GM12874 (cell line): Measurements from ENCODE around the gene RNF123.

ENCODE experiments used
- CTCF ChIP-seq: IDR thresholded peaks from 2 replicates; pipeline ENCODE4 v1.5.1; 2011; ENCODE audit warnings: low read depth, mild to moderate bottlenecking, control low read depth, low read length, moderate library complexity; ENCODE audit not compliant: insufficient read depth

Gene RNF123

GRCh38 chr3:49759226-49759625, 69.9 kb downstream of the RNF123 start:
- no peak for TF ChIP-seq CTCF

DNA sequence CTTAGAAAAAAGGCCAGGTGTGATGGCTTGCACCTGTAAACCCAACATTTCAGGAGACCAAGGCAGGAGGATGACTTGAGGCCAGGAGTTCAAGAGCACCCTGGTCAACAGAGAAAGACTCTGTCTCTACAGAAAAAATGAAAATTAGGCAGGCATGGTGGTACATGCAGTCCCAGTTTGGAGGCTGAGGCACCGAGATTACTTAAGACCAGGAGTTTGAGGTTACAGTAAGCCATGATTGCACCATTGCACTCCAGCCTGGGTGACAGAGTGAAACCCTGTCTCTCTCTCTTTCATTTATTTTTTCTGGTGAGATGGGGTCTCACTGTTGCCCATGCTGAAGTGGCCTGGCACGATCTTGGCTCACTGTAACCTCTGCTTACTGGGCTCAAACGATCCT, 72.3 kb downstream of the RNF123 start:
- no peak for TF ChIP-seq CTCF

- TF ChIP-seq CTCF = no peak
Measured at GRCh38 chr3:49763981-49764380, 74.6 kb downstream of the RNF123 start.

GRCh38 chr3:49769286-49769915, 80.0 kb downstream of the RNF123 start:
- TF ChIP-seq CTCF = no peak

GRCh38 chr3:49769926-49770325, 80.6 kb downstream of the RNF123 start:
- no peak for TF ChIP-seq CTCF
